HG02610 (cell line): ENCODE data around the gene HPCAL1.
"Not testable (repeated sequence)": the region's sequence is repeated elsewhere in the genome, so short reads cannot be mapped to it uniquely, and the experiment has no call there.

Source experiments
- ATAC-seq: cut with Tn5 transposase; IDR thresholded peaks from one replicate; pipeline ENCODE4 v1.9.1; 2021; ENCODE audit warnings: mild to moderate bottlenecking, moderate library complexity; ENCODE audit not compliant: unreplicated experiment

HPCAL1 gene

GRCh38 chr2:10435820-10436204 lies 133.1 kb downstream of the HPCAL1 start:
- ATAC-seq: no peak

DNA sequence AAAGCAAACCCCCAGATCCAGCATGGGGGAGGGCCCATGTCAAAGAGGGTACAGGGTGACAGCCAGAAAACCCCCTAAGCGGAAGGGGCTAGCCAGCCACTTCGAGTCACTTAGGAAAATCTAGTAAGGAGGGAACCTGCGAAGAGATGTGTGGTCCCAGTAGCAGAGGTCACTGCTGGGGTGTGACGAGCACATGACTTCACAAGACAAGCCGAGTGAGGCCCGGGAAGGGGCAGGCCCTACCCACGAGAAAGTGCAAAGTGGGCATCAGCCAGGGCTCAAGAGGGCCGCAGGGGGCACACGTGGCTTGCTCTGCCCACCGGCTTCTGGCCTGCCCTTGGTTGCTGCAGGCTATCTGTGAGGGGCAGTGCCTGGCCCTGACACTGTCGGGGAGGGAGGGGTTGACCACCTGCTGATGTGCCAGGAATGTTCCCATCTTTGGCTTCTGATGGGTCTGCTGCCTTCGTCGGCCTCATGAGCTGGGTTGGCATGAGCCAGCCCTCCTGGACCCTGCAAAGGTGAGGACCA lies 133.9 kb downstream of the HPCAL1 start:
- ATAC-seq: no peak

DNA sequence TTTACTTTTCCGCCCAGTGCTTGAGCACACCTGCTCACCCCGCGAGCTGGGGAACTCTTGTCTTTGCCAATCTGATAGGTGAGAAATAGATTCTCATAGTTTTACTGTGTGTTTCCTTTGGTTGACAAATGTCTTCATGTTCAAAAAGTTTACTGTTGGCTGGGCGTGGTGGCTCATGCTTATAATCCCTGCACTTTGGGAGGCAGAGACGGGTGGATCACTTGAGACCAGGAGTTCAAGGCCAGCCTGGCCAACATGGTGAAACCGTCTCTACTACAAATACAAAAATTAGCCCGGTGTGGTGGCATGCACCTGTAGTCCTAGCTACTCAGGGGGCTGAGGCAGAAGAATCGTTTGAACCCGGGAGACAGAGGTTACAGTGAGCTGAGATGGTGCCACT lies 135.1 kb downstream of the HPCAL1 start:
- ATAC-seq: no peak

- ATAC-seq: no peak
Measured at GRCh38 chr2:10438688-10439087, 136.0 kb downstream of the HPCAL1 start.

- ATAC-seq: no peak
Measured at GRCh38 chr2:10439185-10439879, 136.6 kb downstream of the HPCAL1 start.

DNA sequence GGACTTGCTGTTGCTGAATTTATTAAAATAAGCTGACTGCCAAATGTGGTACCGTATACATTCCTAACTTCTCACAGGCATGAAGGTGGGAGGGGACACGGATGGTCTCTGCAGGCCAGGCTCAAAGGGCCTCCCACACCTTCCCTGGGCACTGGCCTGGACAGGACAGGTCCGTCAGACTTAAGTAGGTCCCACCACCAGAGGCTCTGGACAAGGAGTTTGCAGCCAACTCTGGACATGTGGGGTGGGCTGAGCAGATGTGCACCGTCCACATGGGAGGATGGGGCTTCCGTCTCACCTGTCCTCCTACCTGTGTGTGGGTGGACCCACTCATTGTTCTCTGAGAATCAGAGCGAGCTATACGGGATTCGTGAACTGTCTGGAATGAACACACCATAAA lies 137.3 kb downstream of the HPCAL1 start:
- ATAC-seq: no peak

GRCh38 chr2:10440736-10441135 lies 138.0 kb downstream of the HPCAL1 start:
- ATAC-seq: no peak

- no peak for ATAC-seq
Measured at GRCh38 chr2:10441948-10442347, 139.2 kb downstream of the HPCAL1 start.

DNA sequence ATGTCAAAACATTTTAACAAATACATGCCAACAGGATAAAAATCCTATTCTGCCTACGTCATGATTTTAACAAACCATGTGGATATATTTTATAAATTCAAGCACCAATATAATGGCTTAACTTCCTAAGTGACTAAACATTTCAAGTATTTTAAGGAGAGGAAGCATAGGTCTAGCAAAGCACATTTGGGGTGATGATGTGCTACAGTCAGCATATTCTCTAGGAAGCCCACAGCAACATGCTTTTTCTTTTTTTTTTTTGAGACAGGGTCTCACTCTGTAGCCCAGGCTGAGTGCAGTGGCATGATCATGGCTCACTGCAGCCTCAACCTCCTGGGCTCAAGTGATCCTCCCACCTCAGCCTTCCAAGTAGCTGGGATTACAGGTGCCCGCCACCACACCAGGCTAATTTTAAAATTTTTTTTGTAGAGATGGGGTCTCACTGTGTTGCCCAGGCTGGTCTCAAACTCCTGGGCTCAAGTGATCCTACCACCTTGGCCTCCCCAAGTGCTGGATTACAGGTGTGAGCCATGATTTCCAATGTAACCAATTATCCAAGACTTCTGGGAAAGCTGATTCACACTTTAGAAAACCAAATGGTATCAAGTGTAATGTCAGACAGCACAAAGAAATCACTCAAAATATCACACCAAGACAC lies 139.9 kb downstream of the HPCAL1 start:
- ATAC-seq: not testable (repeated sequence)

DNA sequence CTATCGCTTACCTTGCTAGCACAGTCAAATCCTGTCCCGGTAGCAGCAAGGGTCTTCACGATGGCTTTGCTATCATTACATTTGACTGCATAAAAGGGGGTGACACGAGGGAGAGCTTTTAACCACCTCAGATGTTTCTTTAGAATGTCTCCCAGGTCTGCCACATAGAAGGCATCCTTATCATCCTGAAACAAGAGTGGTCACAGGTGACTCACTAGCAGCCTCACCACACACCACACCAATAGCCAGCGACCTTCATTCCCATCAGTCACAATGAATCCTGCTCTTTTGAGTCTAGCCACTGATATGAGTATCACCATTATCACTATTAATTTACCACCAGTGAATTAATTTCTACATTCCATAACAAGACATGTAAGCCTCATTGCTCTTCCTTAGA lies 141.8 kb downstream of the HPCAL1 start:
- ATAC-seq: peak; percentile 38

GRCh38 chr2:10446631-10447030 lies 143.9 kb downstream of the HPCAL1 start:
- ATAC-seq: no peak

GRCh38 chr2:10447300-10447894 lies 144.7 kb downstream of the HPCAL1 start:
- peak; percentile 14 for ATAC-seq

GRCh38 chr2:10447895-10448575 lies 145.3 kb downstream of the HPCAL1 start, which contains the start of gene ODC1:
ODC1 (minus strand) TSS chr2:10448327; CDS start chr2:10445032, 3,295 bp downstream.
- peak; percentile 68 for ATAC-seq

DNA sequence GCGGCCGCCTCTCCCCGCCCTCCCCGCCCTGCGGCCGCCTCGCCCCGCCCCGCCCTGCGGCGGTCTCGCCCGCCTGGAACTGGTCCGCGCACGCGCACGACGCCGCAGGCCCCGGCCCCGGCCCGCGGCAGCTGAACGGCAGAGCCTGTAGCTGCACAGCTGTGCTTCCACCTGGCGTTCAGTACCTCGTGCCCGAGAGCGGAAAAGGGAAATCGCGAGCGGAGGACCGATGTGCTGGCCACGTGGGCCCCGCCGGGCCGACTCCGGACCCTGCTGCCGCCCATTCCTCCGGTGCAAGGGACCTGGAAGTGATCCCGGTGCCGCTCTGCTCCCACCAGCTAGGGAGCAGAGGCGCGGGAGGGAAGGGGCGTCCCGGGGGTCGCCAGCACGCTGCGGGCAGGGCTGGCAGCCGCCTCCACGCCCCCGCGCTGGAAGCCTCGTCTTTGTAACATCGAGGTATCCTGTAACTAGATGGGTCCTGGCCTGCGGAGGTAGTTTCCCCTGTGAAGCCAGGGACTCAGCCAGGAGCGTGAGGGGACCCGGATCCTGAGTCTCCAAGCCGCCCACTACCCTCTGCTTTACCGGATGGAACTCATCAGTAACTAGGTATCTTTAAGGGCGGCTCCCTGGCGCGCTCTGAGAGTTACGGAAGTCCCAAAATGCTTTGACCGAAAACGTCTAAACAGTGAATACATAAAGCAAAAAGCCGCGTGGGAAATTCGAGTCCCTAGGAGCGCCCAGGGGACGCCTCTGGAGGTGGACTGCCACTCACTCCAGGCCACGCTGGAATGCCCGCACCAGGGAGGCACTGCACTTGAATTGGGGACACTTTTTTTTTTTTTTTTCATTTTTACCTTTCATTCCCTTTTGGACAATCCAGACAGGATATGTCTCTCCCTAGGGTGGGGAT lies 146.1 kb downstream of the HPCAL1 start:
- peak; percentile 53 for ATAC-seq

- ATAC-seq: no peak
Measured at GRCh38 chr2:10449486-10449831, 146.8 kb downstream of the HPCAL1 start.

DNA sequence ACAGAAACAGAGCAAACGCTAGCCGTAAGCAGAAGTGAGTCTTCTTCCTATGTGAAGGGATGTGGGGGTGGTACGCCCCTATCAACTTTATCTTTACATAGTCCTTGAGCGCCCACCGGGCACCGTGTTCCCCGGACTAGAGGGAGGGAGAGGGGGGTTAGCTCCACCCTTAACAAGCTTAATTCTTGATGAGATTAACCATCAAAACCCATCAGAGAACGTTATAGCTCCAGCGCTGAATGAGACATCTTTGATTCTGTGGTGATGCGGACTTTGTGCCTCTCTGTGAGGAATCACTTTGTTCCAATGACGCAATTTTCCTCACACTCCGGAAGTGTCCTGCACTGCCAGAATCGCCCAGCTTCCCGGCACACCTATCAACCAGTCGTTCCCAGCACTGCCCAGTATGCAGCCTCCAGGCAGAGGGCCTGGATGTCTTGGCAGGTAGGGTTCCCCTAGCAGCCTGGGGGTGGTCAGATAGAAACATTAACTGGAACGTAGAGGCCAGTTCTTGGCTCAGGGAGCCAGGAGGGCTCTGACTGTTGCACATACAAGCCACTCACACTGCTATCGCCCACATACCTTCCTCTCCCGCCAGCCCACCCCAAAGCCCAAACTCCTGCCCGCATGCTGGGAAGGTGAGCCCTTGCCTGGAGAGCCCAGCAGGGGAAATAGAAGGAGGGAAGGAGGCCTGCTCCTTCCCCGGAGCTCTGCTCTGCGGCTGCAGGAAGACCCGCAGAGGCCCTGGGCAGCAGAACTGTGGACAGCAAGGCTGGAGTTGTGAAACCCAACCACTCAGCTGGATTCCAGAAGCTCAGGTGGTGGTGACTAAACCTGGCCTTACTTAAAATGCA lies 147.4 kb downstream of the HPCAL1 start:
- ATAC-seq: no peak

DNA sequence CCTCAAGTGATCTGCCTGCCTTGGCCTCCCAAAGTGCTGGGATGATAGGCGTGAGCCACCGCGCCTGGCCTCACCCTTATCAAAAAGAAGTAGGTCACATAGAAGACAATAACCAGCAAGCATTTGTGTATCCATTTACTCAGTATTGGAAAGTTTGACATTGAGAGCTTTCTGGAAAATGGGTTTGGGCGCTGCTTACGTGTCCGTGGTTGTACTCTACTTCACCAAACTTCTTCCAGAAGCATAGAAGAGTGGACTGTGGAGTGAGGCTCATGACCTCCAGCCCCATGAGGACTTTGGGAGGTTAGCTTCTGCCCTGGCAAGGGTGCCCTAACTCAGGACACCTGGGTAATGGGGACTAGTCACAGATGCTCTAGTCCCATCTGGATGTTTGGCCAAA lies 149.1 kb downstream of the HPCAL1 start:
- no peak for ATAC-seq

- no peak for ATAC-seq
Measured at GRCh38 chr2:10452312-10452711, 149.6 kb downstream of the HPCAL1 start.
